Muscle layer of duodenum (tissue), 2 donors: ENCODE data around the gene EIF2B5.

Experiments used
- H3K27ac ChIP-seq: one replicate; pipeline ENCODE4 v1.7.0; 2013; ENCODE audit warnings: mild to moderate bottlenecking, low read length
- H3K27me3 ChIP-seq: one replicate; pipeline ENCODE4 v1.7.0; 2013; ENCODE audit warnings: low read depth, mild to moderate bottlenecking, control low read depth, low read length
- H3K36me3 ChIP-seq, 2 donors: one replicate each; pipeline ENCODE4 v1.7.0; 2013; ENCODE audit warnings: low read length in 2 of 2, control low read depth in 1 of 2, mild to moderate bottlenecking in 1 of 2; ENCODE audit not compliant: insufficient read depth in 2 of 2, control insufficient read depth in 1 of 2
- H3K4me1 ChIP-seq, 2 donors: one replicate each; pipeline ENCODE4 v1.7.0; 2013; ENCODE audit warnings: low read length in 2 of 2, mild to moderate bottlenecking in 2 of 2, control low read depth in 1 of 2, moderate library complexity in 1 of 2; ENCODE audit not compliant: insufficient read depth in 2 of 2, control insufficient read depth in 1 of 2
- H3K4me3 ChIP-seq, 2 donors: one replicate each; pipeline ENCODE4 v1.7.0; 2013; ENCODE audit warnings: low read length in 2 of 2, low read depth in 1 of 2, mild to moderate bottlenecking in 1 of 2
- H3K9me3 ChIP-seq, 2 donors: one replicate each; pipeline ENCODE4 v1.7.0; 2013; ENCODE audit warnings: low read length in 2 of 2, control low read depth in 1 of 2, mild to moderate bottlenecking in 1 of 2; ENCODE audit not compliant: control insufficient read depth in 1 of 2
- donor health status: healthy.

Gene EIF2B5

DNA sequence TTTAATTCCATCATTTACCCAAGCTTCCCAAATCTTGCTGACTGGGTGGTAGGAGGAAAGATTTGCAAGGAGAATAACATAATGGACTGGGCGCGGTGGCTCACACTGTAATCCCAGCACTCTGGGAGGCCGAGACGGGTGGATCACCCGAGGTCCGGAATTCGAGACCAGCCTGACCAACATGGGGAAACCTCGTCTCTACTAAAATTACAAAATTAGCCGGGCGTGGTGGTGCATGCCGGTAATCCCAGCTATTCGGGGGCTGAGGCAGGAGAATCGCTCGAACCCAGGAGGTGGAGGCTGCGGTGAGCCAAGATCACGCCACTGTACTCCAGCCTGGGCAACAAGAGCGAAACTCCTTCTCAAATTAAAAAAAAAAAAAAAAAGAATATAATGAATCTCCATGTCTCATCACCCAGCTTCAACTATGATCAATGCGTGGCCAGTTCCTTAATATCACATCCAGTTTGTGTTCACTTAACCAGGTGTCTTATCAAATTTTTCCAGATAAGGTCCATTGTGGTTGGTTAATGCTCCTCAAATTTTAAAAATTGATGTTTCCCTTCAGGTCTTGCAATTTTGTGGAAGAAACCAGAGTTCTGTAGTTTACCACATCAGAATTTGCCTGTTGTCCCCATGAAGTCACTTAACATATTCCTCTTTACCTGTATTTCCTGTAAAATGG lies 49.5 kb downstream of the EIF2B5 start:
- H3K4me1 ChIP-seq = peaks cover 19 to 33% of the 10 kb centered on the region in 2 donors
- H3K27ac ChIP-seq = peak overlapping the region; percentile 78
- no peaks in the 10 kb centered on the region for H3K9me3 ChIP-seq
- H3K27me3 ChIP-seq = no peaks in the 10 kb centered on the region
- H3K36me3 ChIP-seq = peaks cover 62 to 77% of the 10 kb centered on the region in 2 donors
- no peak overlapping the region for H3K4me3 ChIP-seq

DNA sequence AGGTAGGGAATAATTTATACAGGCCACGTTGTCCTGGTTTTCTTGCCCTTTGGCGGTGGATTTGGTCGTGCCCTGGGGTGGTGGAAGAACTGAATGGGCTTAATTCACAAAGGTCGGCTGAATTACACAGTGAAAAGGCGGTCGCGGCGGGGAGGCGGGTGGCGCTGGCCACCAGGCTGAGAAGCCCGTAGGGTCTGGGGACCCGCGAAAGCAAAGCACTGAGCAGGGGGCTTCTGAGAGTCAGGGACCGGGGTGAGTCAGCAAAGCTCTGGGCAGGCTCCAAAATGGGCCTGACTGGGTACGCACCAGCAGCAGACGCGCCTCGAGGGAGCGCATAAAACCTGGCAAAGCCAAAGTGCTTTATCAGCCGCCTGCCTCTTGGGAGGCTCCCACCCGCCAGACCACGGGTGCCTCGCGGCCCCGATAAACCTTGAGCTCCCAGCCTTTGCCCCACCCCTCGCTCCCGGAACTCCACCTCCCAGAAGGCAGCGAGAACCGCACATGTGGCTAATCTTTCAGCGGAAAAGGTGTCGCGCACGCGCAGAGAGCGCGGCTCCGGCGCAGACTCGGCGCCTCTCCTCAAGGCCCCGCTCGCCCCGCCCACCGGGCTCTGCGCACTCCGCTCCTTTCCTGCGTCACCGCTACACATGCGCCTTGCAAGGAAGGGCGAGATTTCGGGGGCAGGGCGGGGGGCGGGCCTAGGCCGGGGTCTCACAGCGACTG lies 50.5 kb downstream of the EIF2B5 start:
- Histone ChIP-seq H3K27ac (peak overlapping the region; percentile 78), H3K4me1 (peaks cover 19 to 33% of the 10 kb centered on the region in 2 donors), H3K4me3 (peak overlapping the region; percentile 94), H3K36me3 (peaks cover 62 to 77% of the 10 kb centered on the region in 2 donors), H3K9me3 (no peaks in the 10 kb centered on the region), H3K27me3 (no peaks in the 10 kb centered on the region)

DNA sequence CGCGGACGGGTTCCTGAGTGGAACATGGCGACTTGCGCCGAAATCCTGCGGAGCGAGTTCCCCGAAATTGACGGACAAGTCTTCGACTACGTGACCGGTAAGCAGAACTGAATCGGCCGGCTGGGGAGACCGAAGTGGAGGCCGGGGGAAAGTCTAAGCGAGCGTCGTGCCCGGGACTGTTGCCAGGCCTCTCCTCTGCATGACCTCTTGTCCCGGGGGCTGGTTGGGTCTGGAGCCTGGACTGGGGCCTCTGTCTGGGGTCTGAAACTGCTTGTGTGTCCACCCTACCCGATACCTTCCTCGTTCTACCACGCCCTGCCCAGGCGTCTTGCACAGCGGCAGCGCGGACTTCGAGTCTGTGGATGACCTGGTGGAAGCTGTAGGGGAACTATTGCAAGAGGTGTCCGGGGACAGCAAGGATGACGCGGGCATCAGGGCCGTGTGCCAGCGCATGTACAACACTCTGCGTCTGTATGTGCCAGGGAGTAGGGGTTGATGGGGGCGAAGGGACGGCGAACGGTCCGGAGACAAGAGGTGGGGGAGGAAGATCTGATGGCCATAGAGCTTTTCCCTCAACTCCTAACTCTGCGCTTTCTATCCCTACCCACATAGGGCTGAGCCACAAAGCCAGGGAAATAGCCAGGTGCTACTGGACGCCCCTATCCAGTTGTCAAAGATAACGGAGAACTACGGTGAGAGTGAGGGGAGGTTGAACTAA lies 51.2 kb downstream of the EIF2B5 start, which contains the start of gene ABCF3:
Gene ABCF3, plus strand, starts transcription at position 16 of the 718 bp plus-strand sequence. Its CDS starts 9 bp downstream, at position 25.
- peaks cover 19 to 33% of the 10 kb centered on the region in 2 donors for H3K4me1 ChIP-seq
- H3K36me3 ChIP-seq = peaks cover 62 to 77% of the 10 kb centered on the region in 2 donors
- H3K27ac ChIP-seq = peak within 1 kb of the TSS; percentile 78
- no peaks in the 10 kb centered on the region for H3K27me3 ChIP-seq
- H3K9me3 ChIP-seq = no peaks in the 10 kb centered on the region
- H3K4me3 ChIP-seq = peak within 1 kb of the TSS; percentile 94

DNA sequence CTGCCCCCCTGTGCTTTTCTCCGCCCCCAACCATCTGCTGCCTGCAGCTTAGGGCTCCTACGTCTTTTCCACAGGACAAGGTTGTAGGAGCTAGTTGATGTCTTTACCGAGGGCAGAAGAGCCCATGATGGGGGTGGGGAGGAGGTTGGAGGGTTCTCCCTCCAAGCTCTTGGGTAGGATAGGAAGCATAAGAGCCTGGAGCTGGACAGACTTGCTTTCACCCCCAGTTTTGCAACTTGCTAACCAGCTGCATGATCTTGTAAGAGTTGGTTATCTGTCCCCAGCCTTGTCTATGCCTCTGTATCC lies 51.7 kb downstream of the EIF2B5 start:
- Histone ChIP-seq H3K4me3 (peak overlapping the region; percentile 94), H3K9me3 (no peaks in the 10 kb centered on the region), H3K4me1 (peaks cover 19 to 33% of the 10 kb centered on the region in 2 donors), H3K36me3 (peaks cover 60 to 77% of the 10 kb centered on the region in 2 donors), H3K27ac (peak overlapping the region; percentile 71), H3K27me3 (no peaks in the 10 kb centered on the region)

DNA sequence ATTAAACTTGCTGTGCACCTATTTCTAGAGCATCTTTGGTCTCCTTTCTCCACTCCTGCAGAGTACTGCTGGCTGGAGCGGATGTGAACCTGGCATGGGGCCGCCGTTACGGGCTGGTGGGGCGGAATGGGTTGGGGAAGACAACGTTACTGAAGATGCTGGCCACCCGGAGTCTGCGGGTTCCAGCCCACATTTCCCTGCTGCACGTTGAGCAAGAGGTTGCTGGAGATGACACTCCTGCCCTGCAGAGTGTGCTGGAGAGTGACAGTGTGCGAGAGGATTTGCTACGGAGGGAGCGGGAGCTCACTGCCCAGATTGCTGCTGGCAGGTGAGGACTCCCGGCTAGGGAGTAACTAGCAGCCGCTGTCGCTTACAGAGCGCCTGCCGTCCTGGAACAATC lies 52.9 kb downstream of the EIF2B5 start:
- peaks cover 19 to 33% of the 10 kb centered on the region in 2 donors for H3K4me1 ChIP-seq
- peaks cover 59 to 77% of the 10 kb centered on the region in 2 donors for H3K36me3 ChIP-seq
- H3K9me3 ChIP-seq = no peaks in the 10 kb centered on the region
- no peak overlapping the region for H3K4me3 ChIP-seq
- H3K27ac ChIP-seq = no peak overlapping the region
- H3K27me3 ChIP-seq = no peaks in the 10 kb centered on the region

DNA sequence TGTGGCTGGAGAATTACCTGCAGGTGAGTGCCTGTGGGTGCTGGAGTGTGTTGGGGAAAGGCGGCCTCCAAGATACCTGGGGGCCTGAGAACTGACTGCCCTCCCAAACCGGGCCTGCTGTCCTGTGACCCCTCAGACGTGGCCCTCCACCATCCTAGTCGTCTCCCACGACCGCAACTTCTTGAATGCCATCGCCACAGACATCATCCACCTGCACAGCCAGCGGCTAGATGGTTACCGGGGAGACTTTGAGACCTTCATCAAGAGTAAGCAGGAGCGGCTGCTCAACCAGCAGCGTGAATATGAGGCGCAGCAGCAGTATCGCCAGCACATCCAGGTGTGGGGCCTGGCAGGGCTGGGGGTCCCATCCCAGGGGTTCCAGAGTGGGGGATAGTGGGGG lies 54.3 kb downstream of the EIF2B5 start:
- no peak overlapping the region for H3K27ac ChIP-seq
- H3K36me3 ChIP-seq = peaks cover 60 to 77% of the 10 kb centered on the region in 2 donors
- H3K4me1 ChIP-seq = peaks cover 19 to 33% of the 10 kb centered on the region in 2 donors
- no peaks in the 10 kb centered on the region for H3K9me3 ChIP-seq
- H3K4me3 ChIP-seq = no peak overlapping the region
- H3K27me3 ChIP-seq = no peaks in the 10 kb centered on the region

DNA sequence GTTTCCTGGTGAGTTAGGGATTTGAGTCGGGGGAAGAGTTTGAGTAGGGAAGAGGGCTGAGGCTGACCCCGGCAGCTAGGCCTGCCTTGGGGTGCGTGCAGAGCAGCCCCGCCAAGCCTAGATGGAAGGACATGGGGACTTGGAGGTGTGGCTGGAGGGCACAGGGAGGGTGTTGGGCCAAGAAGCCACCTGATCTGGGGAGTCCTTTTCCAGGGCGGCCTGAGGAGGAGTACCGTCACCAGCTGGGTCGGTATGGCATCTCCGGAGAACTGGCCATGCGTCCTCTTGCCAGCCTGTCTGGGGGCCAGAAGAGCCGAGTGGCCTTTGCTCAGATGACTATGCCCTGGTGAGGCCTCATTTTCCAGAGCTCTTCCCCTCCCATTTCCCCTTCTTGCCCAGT lies 57.7 kb downstream of the EIF2B5 start:
- Histone ChIP-seq H3K27ac (no peak overlapping the region), H3K4me3 (no peak overlapping the region), H3K4me1 (peaks cover 2 to 11% of the 10 kb centered on the region in 2 donors), H3K27me3 (no peaks in the 10 kb centered on the region), H3K36me3 (peaks cover 60 to 87% of the 10 kb centered on the region in 2 donors), H3K9me3 (no peaks in the 10 kb centered on the region)

DNA sequence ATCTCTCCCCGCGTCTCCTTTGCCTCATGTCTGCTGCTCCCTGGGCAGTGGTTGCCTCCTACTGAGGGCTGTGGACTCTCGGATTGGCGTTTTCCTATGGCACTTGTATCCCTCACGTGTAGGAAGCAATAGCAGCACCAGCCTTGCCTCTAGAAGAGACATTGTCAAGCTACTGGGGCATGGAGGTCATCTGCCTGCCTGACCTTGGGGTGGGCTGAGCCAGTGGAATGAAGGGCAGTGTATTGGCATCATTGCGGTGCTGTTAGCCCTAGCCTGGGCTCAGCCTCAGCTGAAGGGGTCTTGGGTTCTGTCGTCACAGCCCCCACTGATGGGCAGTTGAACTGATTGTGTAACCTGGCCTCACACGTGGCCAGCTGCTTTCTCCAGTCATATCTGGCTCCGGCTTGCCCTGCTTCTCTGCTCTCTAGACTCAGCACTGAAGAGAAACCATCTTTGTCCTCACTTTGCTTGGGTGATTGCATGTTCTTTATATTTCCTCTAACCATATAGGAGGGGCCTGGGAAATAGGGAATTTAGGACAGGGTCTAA lies 58.9 kb downstream of the EIF2B5 start:
- H3K27ac ChIP-seq = no peak overlapping the region
- no peaks in the 10 kb centered on the region for H3K27me3 ChIP-seq
- H3K9me3 ChIP-seq = no peaks in the 10 kb centered on the region
- H3K36me3 ChIP-seq = peaks cover 49 to 75% of the 10 kb centered on the region in 2 donors
- H3K4me1 ChIP-seq = no peaks in the 10 kb centered on the region
- H3K4me3 ChIP-seq = no peak overlapping the region
